NOMO-1 treated with DMSO at 0.1 percent for 48 hours (cell line): ENCODE results near the gene SPRR2E.
"Not testable (repeated sequence)": the region's sequence is repeated elsewhere in the genome, so short reads cannot be mapped to it uniquely, and the experiment has no call there.

Source experiments
- DNase-seq: peaks from one replicate; lab custom pipeline; 2025; ENCODE audit not compliant: unreplicated experiment; lab: John Stamatoyannopoulos, UW

SPRR2E gene

DNA sequence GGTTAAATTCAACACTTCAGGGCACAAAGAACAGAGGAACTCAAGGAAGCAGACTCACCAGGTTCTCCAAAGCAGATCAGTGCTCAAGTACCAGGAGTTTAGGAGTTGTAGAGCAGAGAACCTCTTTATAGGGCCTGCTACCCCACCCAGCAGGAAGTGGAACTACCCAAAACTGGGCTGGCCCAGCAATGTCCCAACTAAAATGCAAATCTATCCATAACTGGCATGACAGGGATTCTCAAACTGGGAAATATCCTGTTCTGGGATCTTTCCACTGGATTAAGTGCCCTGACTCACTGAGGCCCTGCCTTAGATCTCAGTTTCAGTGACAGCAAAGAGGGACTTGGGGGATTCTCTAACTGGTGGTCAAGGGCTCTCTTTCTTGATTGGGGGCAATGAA, at the start of gene SPRR2E:
SPRR2E (minus strand) TSS at position 101 of the 400 bp plus-strand sequence. CDS start 775 bp downstream, outside the sequence.
- no peak for DNase-seq

- no peak for DNase-seq
Measured at GRCh38 chr1:153141377-153141776, 47.1 kb upstream of the SPRR2E start.

GRCh38 chr1:153140484-153140883, 46.2 kb upstream of the SPRR2E start:
- DNase-seq, result no peak

DNA sequence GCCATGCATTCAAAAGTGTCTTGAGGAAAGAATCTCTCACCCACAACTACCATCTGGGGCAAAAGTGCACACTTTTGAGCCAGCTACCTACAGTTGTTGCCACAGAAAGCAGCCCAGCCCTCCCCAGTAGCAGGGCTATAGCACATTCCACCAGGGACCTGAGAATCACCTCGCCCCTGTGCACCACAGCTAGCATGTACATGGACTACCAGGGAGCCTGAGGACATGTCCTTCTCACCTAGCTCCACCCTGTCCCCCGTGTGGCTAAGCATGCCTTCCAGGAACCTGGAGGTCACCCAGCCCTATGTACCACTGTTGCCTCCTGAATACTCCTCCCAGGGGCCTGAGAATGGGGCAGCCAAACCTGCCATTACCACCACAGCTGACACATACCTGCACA, 39.4 kb upstream of the SPRR2E start:
- DNase-seq, result no peak

DNA sequence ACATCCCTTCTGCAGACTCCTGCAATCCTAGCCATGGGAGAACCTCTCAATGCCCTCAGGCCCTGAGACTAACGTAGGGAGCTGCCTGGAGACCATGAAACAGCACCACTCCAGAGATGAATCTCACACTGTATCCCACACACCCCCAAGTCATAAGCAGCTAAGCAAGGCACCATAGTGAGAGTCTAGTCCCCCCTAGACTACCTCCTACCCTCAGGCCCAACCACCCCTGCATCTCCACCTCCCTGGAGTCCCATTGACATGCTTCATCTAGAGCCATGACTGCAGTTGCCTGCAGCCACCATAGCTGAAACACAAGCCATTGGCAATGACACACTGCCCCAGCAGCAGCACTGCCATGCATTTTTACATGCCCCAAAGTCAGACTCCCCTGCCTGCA, 38.9 kb upstream of the SPRR2E start:
- DNase-seq, result no peak

- not testable (repeated sequence) for DNase-seq
Measured at GRCh38 chr1:153128688-153129087, 34.4 kb upstream of the SPRR2E start.

GRCh38 chr1:153127296-153127695, 33.0 kb upstream of the SPRR2E start:
- no peak for DNase-seq

- DNase-seq, result no peak
Measured at GRCh38 chr1:153125536-153125935, 31.2 kb upstream of the SPRR2E start.

DNA sequence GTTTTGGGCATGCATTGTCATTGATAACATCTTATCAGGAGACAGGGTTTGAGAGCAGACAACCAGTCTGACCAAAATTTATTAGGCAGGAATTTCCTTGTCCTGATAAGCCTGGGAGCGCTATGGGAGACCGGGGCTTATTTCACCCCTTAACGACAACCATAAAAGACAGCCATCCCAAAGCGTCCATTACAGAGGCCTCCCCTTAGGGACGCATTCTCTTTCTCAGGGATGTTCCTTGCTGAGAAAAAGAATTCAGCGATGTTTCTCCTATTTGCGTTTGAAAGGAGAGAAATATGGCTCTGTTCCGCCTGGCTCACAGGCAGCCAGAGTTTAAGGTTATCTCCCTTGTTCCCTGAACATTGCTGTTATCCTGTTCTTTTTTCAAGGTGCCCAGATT, 29.5 kb upstream of the SPRR2E start:
- not testable (repeated sequence) for DNase-seq

- no peak for DNase-seq
Measured at GRCh38 chr1:153122831-153123421, 28.6 kb upstream of the SPRR2E start.

- DNase-seq, result no peak
Measured at GRCh38 chr1:153120945-153121344, 26.6 kb upstream of the SPRR2E start.

DNA sequence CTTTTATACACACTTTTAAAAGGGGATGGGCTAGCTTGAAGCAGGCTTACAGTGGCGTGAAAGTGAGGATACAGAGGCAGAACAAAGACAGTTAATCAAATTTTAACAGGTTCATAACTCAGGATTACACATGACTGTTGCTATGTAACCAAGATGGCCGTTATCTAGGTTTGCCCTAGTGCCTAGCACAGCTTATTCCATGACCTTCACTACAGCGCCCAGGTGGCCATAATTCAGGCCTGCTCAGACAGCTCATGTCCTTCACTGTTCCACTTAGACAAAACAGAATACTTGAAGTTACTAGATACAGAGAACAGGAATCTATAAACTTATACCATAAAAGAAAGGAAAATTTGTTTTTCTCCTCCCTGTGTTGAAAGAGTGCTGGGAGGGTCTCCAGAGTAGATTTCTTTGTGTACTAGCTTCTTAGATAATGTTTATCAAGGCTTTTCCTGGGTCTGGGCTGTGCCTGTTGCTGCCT, 25.2 kb upstream of the SPRR2E start:
- DNase-seq, result no peak

DNA sequence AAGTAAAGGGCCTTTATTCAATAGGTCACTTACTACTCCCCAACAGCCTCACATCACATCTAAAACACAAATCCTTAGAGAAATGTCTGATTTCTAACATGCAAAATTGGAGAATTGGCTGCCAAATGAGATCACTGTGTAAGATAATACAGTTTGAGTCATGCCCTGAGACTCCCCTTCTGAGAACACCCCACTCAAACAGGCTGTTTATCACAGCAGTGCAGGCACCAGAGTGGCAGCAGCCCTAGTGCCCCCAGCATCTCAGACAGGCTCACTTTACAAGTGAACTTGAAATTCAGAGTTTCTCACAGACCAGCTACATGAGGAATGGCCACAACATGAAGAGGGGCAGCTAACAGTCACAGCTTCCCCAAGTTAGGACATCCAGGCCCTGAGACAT, 20.9 kb upstream of the SPRR2E start:
- DNase-seq, result not testable (repeated sequence)

GRCh38 chr1:153113416-153113815, 19.1 kb upstream of the SPRR2E start, which contains the start of gene SPRR2F:
TSS of gene SPRR2F (minus strand) at chr1:153113516. CDS start at chr1:153112733, 783 bp downstream.
- DNase-seq, result no peak

DNA sequence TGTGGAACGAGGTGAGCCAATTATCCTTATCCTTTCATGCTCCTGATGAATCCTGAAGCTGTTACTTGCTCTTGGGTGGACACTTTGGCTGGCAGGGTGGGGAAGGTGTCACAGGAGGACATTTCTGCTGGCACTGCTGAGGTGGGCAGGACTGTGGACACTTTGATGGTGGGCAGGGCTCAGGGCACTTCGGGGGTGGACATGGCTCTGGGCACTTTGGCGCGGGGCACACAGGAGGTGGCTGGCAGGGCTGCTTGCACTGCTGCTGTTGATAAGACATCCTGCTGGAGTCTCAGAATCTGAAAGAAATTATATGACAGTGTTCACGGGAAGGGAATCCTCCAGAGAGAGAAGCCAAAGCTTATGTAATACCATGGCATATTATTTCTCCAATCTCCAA, 18.1 kb upstream of the SPRR2E start:
- not testable (repeated sequence) for DNase-seq

DNA sequence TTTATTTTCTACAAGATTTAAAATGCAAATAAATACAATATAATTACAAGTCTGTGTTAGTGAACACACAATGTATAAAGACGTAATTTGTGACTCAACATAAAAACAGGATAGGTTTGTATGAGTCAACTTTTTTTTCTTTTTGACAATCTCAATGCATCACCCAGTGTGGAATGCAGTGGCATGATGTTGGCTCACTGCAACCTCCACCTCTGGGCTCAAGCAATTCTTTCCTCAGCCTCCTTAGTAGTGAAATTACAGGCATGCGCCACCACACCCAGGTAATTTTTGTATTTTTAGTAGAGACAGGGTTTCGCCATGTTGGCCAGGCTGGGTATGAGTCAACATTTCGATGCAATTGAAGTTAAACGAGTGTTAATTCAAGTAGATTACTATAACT, 5.9 kb upstream of the SPRR2E start:
- DNase-seq, result no peak

DNA sequence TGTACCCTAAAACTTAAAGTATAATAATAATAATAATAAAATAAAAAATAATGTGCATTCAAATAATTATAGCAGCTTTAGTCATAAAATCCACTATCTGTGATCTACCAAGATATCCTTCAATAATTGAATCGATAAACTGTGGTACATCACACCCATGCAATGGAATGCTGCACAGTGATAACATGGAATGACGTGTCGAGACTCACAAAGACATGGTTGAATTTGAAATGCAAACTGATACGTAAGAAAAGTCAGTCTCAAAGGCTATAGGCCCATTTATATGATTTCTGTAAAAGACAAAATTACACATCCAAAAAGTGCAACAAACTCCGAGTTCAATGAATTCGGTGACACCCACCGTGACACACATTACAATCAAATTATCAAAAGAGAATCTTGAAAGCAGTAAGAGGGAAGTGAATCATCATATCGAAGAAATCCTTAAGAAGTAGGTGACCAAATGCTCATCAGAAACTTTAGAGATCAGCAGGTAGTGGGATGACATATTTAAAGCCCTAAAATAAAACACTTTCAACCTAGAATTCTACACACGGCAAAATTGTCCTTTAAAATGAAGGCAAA, 5.2 kb upstream of the SPRR2E start:
- DNase-seq, result no peak

DNA sequence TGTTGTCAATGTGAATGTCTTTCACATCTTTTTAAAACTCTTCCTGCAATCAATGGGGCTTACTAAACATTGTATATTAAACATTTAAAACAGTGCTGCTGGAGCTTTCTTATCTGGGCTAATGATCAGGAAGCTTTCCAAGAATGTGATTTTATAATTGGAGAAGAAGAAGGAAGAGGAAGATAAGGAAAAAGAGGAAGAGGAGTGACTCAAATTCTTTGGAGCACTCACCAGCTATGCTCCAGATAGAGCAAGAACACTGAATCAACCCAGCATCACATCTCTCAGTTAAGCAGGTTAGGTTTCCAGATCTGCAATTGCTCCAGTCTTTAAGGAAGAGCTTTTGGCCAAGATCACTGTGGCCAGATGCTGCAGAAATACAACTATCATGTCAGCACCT, 1.4 kb upstream of the SPRR2E start:
- no peak for DNase-seq

GRCh38 chr1:153087652-153088051, 6.7 kb downstream of the SPRR2E start:
- no peak for DNase-seq

GRCh38 chr1:153081736-153082135, 12.6 kb downstream of the SPRR2E start:
- DNase-seq, result no peak

GRCh38 chr1:153072806-153073726, 21.3 kb downstream of the SPRR2E start:
- no peak for DNase-seq

- DNase-seq, result no peak
Measured at GRCh38 chr1:153071511-153071910, 22.8 kb downstream of the SPRR2E start, which contains the start of gene SPRR2B. TSS of gene SPRR2B (minus strand) at chr1:153071611. CDS start at chr1:153070839, 772 bp downstream.
